ENCODE results near the gene KRTAP10-3. TPM values are rescaled to one million over a fixed set of nuclear protein-coding genes. Genes with fewer than 3 reads are reported as not detected.

The KRTAP10-3 gene
- total RNA-seq, 1 donor from 2014 or later, result not detected

- DNase-seq, result no peak
These were observed 43.0 kb downstream of the KRTAP10-3 start for GRCh38 chr21:44515359-44516165.

GRCh38 chr21:44514746-44515358, 43.7 kb downstream of the KRTAP10-3 start:
- DNase-seq, result no peak

- no peak for DNase-seq
These were observed 44.4 kb downstream of the KRTAP10-3 start for GRCh38 chr21:44514218-44514520.

- DNase-seq, result no peak
These were observed 45.0 kb downstream of the KRTAP10-3 start for GRCh38 chr21:44513389-44514217.

GRCh38 chr21:44512496-44513388, 45.9 kb downstream of the KRTAP10-3 start:
- DNase-seq, result no peak

GRCh38 chr21:44511938-44512275, 46.7 kb downstream of the KRTAP10-3 start:
- DNase-seq, result no peak

GRCh38 chr21:44511219-44511937, 47.2 kb downstream of the KRTAP10-3 start:
- no peak for DNase-seq

DNA sequence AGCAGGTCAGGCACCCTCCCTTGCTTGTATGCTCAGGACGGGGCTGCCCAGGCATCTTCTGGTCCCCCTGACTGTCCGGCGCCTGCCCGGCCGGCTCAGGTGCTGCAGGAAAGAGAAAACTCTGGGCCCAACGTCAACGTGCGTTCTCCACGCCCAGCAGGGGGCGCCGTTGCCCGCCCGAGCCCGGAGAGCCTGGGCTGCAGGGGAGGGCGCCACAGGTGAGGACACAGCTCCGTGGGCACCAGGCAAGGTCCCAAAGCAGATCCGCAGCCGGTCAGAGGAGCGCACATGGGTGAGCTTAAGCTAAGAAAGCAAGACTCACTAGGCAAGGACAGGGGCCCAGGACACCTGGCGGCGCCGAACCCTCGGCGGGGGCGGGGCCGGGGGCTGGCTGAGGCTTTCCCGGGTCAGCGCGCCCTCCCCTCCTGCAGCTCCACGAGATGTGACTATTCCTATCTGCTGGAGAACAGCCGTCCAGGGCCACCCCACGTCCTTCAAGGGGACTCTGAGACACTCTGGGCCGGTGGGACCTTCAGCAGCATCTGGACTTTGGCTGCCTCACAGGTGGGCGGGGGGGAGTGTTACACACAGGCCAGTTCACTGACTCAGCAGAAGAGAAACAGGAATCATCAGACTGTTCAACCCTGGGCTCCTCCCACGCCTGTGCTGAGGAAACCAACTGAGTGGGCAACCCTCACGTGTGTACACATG, 47.9 kb downstream of the KRTAP10-3 start:
- peak; percentile 70 for DNase-seq

- DNase-seq, result no peak
These were observed 48.5 kb downstream of the KRTAP10-3 start for GRCh38 chr21:44510109-44510507.

DNA sequence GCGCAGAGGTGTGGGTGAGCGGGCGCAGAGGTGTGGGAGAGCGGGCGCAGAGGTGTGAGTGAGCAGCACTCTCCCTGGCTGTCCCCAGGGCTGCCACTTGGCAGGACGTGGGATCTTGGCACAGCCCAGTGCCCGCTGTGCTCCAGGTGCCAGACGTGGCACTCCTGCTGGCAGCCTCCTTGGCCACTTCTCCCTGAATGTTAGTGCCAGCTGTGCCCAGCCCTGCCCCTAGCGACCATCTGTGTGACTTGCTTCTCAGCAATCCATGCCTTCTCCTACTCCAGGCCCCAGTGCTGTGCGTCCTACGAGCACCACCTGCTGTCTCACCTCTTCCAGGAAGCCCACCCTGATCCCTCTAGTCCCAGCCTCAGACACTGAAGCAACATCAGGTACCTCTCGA, 49.1 kb downstream of the KRTAP10-3 start:
- DNase-seq, result peak; percentile 51

DNA sequence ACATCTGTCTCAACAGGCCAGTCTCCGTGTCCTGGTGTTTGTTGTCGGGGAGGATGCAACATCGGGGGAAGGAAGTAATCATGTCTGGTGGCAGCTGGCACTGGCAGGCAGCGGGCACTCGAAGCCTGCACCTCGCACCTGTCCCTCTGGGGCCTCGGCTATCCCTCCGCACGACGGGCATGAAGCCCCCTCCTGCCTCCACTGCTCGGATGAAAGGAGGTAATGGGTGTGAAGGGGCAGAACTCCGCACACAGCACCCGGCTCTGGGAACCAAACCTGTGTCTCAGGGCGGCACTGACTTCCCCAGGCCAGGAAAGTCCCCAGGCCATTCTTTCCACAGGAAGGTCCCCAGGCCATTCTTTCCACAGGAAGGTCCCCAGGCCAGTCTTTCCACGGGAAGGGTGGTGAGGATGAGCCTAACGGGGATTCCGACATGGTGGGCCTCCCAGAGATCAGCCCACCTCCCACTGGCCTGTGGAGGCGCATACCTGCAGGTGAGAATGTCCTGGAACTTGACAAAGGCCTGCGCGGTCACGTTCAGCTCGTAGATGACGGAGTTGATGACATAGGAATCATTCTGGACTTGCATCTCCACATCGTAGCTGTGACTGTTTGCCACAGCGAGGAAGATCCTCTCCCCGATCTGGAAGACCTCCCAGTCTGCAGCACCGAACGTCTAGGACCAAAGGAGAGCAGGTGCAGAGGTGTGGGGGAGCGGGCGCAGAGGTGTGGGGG, 49.7 kb downstream of the KRTAP10-3 start:
- DNase-seq, result no peak

- DNase-seq, result no peak
These were observed 50.2 kb downstream of the KRTAP10-3 start for GRCh38 chr21:44508426-44508710.

Other genes with a start within 250 kb of the KRTAP10-3 start
- gene CFAP410, start 219.4 kb downstream of the KRTAP10-3 start, total RNA-seq, result 19.6 TPM
- 2.2 TPM for gene TRPM2, start 205.2 kb downstream of the KRTAP10-3 start, total RNA-seq
- gene LRRC3, start 103.3 kb downstream of the KRTAP10-3 start, total RNA-seq, result 2.4 TPM
- gene KRTAP10-1, start 18.6 kb downstream of the KRTAP10-3 start, total RNA-seq, result not detected
- gene KRTAP10-2, start 7.3 kb downstream of the KRTAP10-3 start, total RNA-seq, result not detected
- gene KRTAP10-4, start 14.9 kb upstream of the KRTAP10-3 start, total RNA-seq, result not detected
- gene KRTAP10-5, start 21.8 kb upstream of the KRTAP10-3 start, total RNA-seq, result not detected
- not detected for gene KRTAP10-6, start 33.7 kb upstream of the KRTAP10-3 start, total RNA-seq
- gene KRTAP10-7, start 41.8 kb upstream of the KRTAP10-3 start, total RNA-seq, result not detected
- not detected for gene KRTAP10-8, start 53.3 kb upstream of the KRTAP10-3 start, total RNA-seq
- gene KRTAP10-9, start 68.3 kb upstream of the KRTAP10-3 start, total RNA-seq, result not detected
- gene KRTAP10-10, start 78.6 kb upstream of the KRTAP10-3 start, total RNA-seq, result not detected
- not detected for gene KRTAP10-11, start 87.6 kb upstream of the KRTAP10-3 start, total RNA-seq
- gene KRTAP12-4, start 95.9 kb upstream of the KRTAP10-3 start, total RNA-seq, result not detected
- not detected for gene KRTAP12-3, start 99.1 kb upstream of the KRTAP10-3 start, total RNA-seq
- gene KRTAP12-2, start 108.1 kb upstream of the KRTAP10-3 start, total RNA-seq, result not detected
- gene KRTAP12-1, start 123.4 kb upstream of the KRTAP10-3 start, total RNA-seq, result not detected
- not detected for gene KRTAP10-12, start 138.4 kb upstream of the KRTAP10-3 start, total RNA-seq
- gene TSPEAR, start 152.8 kb upstream of the KRTAP10-3 start, total RNA-seq, result 1.0 TPM
- 80.2 TPM for gene UBE2G2, start 243.0 kb upstream of the KRTAP10-3 start, total RNA-seq

Measured in tongue (tissue), 2 donors.